ENCODE measurements around the gene MYH9.
A peak's percentile ranks its signal among the peaks of the same experiment; 100 is the strongest.

Gene MYH9

GRCh38 chr22:36367479-36367878 is 20.3 kb downstream of the MYH9 start:
- DNase-seq (ENCODE audit: low read depth in 3 of 3) = no peak

GRCh38 chr22:36367066-36367465 is 20.7 kb downstream of the MYH9 start:
- DNase-seq (ENCODE audit: low read depth in 3 of 3) = no peak

- no peak for DNase-seq (ENCODE audit: low read depth in 3 of 3)
Observed at GRCh38 chr22:36366291-36366708, 21.5 kb downstream of the MYH9 start.

- DNase-seq (ENCODE audit: low read depth in 3 of 3) = peak; percentile 63 to 89 (median 82)
Observed at GRCh38 chr22:36365020-36365411, 22.8 kb downstream of the MYH9 start.

- DNase-seq (ENCODE audit: low read depth in 3 of 3) = no peak
Observed at GRCh38 chr22:36364255-36365019, 23.3 kb downstream of the MYH9 start.

GRCh38 chr22:36363349-36363981 is 24.3 kb downstream of the MYH9 start:
- no peak for DNase-seq (ENCODE audit: low read depth in 3 of 3)

- no peak for DNase-seq (ENCODE audit: low read depth in 3 of 3)
Observed at GRCh38 chr22:36362932-36363331, 24.8 kb downstream of the MYH9 start.

- DNase-seq (ENCODE audit: low read depth in 3 of 3) = no peak
Observed at GRCh38 chr22:36362075-36362474, 25.7 kb downstream of the MYH9 start.

- no peak for DNase-seq (ENCODE audit: low read depth in 3 of 3)
Observed at GRCh38 chr22:36360871-36361383, 26.8 kb downstream of the MYH9 start.

- no peak for DNase-seq (ENCODE audit: low read depth in 3 of 3)
Observed at GRCh38 chr22:36360011-36360410, 27.8 kb downstream of the MYH9 start.

GRCh38 chr22:36359470-36359996 is 28.2 kb downstream of the MYH9 start:
- DNase-seq (ENCODE audit: low read depth in 3 of 3) = no peak

GRCh38 chr22:36358533-36359469 is 29.0 kb downstream of the MYH9 start:
- no peak for DNase-seq (ENCODE audit: low read depth in 3 of 3)

- DNase-seq (ENCODE audit: low read depth in 3 of 3) = peak in 1 of 3 experiments; percentile 48
Observed at GRCh38 chr22:36356708-36357624, 30.8 kb downstream of the MYH9 start.

GRCh38 chr22:36355894-36356293 is 31.9 kb downstream of the MYH9 start:
- no peak for DNase-seq (ENCODE audit: low read depth in 3 of 3)

- no peak for DNase-seq (ENCODE audit: low read depth in 3 of 3)
Observed at GRCh38 chr22:36355362-36355761, 32.4 kb downstream of the MYH9 start.

GRCh38 chr22:36352803-36353507 is 34.8 kb downstream of the MYH9 start:
- no peak for DNase-seq (ENCODE audit: low read depth in 3 of 3)

- no peak for DNase-seq (ENCODE audit: low read depth in 3 of 3)
Observed at GRCh38 chr22:36351921-36352802, 35.6 kb downstream of the MYH9 start.

GRCh38 chr22:36350751-36351594 is 36.8 kb downstream of the MYH9 start:
- DNase-seq (ENCODE audit: low read depth in 3 of 3) = no peak
